Neuronal stem cell (in vitro differentiated cells): ENCODE measurements around the gene CPNE4.

Source experiments
- DNase-seq: peaks from one replicate; pipeline ENCODE4 v3.0.0-alpha.2; 2013; ENCODE audit warnings: low spot score
- H2AFZ ChIP-seq: one replicate; pipeline ENCODE4 v1.6.1; 2013; ENCODE audit warnings: mild to moderate bottlenecking, low read length, inconsistent platforms
- H2AK5ac ChIP-seq: 2 replicates; pipeline ENCODE4 v1.6.1; 2013; ENCODE audit warnings: low read depth, mild to moderate bottlenecking, inconsistent platforms, low read length, moderate library complexity, mixed read lengths
- H2BK120ac ChIP-seq: 2 replicates; pipeline ENCODE4 v1.6.1; 2013; ENCODE audit warnings: low read depth, mild to moderate bottlenecking, inconsistent platforms, low read length, moderate library complexity, mixed read lengths
- H2BK12ac ChIP-seq: one replicate; pipeline ENCODE4 v1.6.1; 2013; ENCODE audit warnings: low read length, inconsistent platforms
- H2BK15ac ChIP-seq: 2 replicates; pipeline ENCODE4 v1.6.1; 2013; ENCODE audit warnings: mild to moderate bottlenecking, low read length, inconsistent platforms, mixed read lengths
- H2BK5ac ChIP-seq: one replicate; pipeline ENCODE4 v1.6.1; 2013; ENCODE audit warnings: inconsistent platforms, mild to moderate bottlenecking, low read length, moderate library complexity
- H3K14ac ChIP-seq: one replicate; pipeline ENCODE4 v1.6.1; 2013; ENCODE audit warnings: low read length, inconsistent platforms
- H3K18ac ChIP-seq: 2 replicates; pipeline ENCODE4 v1.6.1; 2013; ENCODE audit warnings: low read length, inconsistent platforms
- H3K23ac ChIP-seq: 2 replicates; pipeline ENCODE4 v1.6.1; 2013; ENCODE audit warnings: low read depth, mild to moderate bottlenecking, mixed read lengths, low read length, inconsistent platforms; ENCODE audit not compliant: poor library complexity
- H3K27ac ChIP-seq: replicated peaks from 3 replicates; pipeline ENCODE4 v1.5.1; 2013; ENCODE audit warnings: low read length, inconsistent platforms
- H3K27me3 ChIP-seq, 3 experiments: 2 replicates each; pipeline ENCODE4 v1.6.1; 2013; ENCODE audit warnings: low read length in 3 of 3, mild to moderate bottlenecking in 2 of 3, inconsistent platforms in 1 of 3, low read depth in 1 of 3, mixed read lengths in 1 of 3, moderate library complexity in 1 of 3; ENCODE audit not compliant: control insufficient read depth in 3 of 3, insufficient read depth in 3 of 3
- H3K36me3 ChIP-seq, 2 donors: replicated peaks in 1 of 2; 2 replicates each; pipeline ENCODE4 v1.6.1; 2013; ENCODE audit warnings: low read length in 2 of 2; ENCODE audit not compliant: control insufficient read depth in 2 of 2, insufficient read depth in 2 of 2
- H3K4ac ChIP-seq: 2 replicates; pipeline ENCODE4 v1.6.1; 2013; ENCODE audit warnings: inconsistent platforms, mild to moderate bottlenecking, low read length, moderate library complexity
- H3K4me1 ChIP-seq, 2 donors: 1 replicate in 1 of 2; 2 replicates in 1 of 2; pipeline ENCODE4 v1.6.1; 2013; ENCODE audit warnings: low read length in 2 of 2, low read depth in 1 of 2; ENCODE audit not compliant: control insufficient read depth in 2 of 2, insufficient read depth in 1 of 2
- H3K4me2 ChIP-seq: one replicate; pipeline ENCODE4 v1.6.1; 2013; ENCODE audit warnings: mild to moderate bottlenecking, low read length, inconsistent platforms; ENCODE audit not compliant: insufficient read depth, poor library complexity, severe bottlenecking
- H3K4me3 ChIP-seq, 2 donors: 2 replicates each; pipeline ENCODE4 v1.5.1; 2013; ENCODE audit warnings: low read length in 2 of 2, mild to moderate bottlenecking in 2 of 2, inconsistent platforms in 1 of 2, moderate library complexity in 1 of 2
- H3K79me1 ChIP-seq: one replicate; pipeline ENCODE4 v1.6.1; 2013; ENCODE audit warnings: low read depth, mild to moderate bottlenecking, inconsistent platforms, low read length, moderate library complexity
- H3K9ac ChIP-seq: one replicate; pipeline ENCODE4 v1.6.1; 2013; ENCODE audit warnings: mild to moderate bottlenecking, low read depth, low read length, inconsistent platforms; ENCODE audit not compliant: poor library complexity
- H3K9me3 ChIP-seq, 2 donors: replicated peaks in 1 of 2; 2 replicates each; pipeline versions ENCODE3 to v1.6.1; 2013; ENCODE audit warnings: low read length in 2 of 2, mild to moderate bottlenecking in 2 of 2, inconsistent platforms in 1 of 2, low read depth in 1 of 2, mixed read lengths in 1 of 2, moderate library complexity in 1 of 2; ENCODE audit not compliant: control insufficient read depth in 2 of 2, insufficient read depth in 1 of 2
- H4K8ac ChIP-seq: one replicate; pipeline ENCODE4 v1.6.1; 2013; ENCODE audit warnings: low read depth, mild to moderate bottlenecking, inconsistent platforms, low read length, moderate library complexity
- H4K91ac ChIP-seq: one replicate; pipeline ENCODE4 v1.6.1; 2013; ENCODE audit warnings: low read length, low read depth, mild to moderate bottlenecking, inconsistent platforms; ENCODE audit not compliant: poor library complexity
- WGBS, 2 donors: extraction: QIAGEN DNeasy Blood & Tissue Kit; methylation state at CpG; one replicate each; pipeline ENCODE4 v1.1.7; 2013; ENCODE audit warnings: missing lambda C conversion rate in 2 of 2, mixed read lengths in 1 of 2; ENCODE audit not compliant: insufficient read length in 2 of 2, insufficient replicate concordance in 1 of 2; ENCODE audit errors: extremely low coverage in 2 of 2; 5-methylcytosine and 5-hydroxymethylcytosine counted together

CPNE4 gene

DNA sequence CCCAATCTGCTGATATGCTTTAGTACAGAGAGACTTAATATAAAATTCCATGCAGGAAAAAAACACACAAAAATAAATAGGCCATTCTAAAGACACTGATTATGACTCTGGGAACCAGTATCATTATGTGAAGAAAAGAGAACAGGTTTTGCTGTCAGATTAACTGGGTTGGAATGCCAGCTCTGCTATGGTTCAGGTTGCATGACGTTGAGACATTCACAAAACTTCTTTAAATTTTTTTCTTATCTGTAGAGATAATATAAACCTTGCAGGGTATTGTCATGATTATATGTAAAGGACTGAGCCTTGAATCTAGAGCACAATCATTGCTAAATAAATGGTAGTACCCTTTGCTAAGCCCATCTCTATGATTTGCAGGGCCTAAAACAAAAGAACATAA is 86.0 kb downstream of the CPNE4 start:
- no peaks in the 10 kb centered on the region for H3K36me3 ChIP-seq
- H3K23ac ChIP-seq: no peak overlapping the region
- H2AFZ ChIP-seq: no peak overlapping the region
- H4K8ac ChIP-seq: no peak overlapping the region
- no peak overlapping the region for H2BK12ac ChIP-seq
- H2AK5ac ChIP-seq: no peak overlapping the region
- no peaks in the 10 kb centered on the region for H3K79me1 ChIP-seq
- no peak for DNase-seq
- H3K14ac ChIP-seq: no peak overlapping the region
- H3K9ac ChIP-seq: no peak overlapping the region
- no peak overlapping the region for H3K4me2 ChIP-seq
- H4K91ac ChIP-seq: no peak overlapping the region
- H3K27ac ChIP-seq: no peak overlapping the region
- no peak overlapping the region for H2BK120ac ChIP-seq
- no peak overlapping the region for H3K18ac ChIP-seq
- H3K4me3 ChIP-seq: no peak overlapping the region
- H2BK5ac ChIP-seq: no peak overlapping the region
- no peak overlapping the region for H2BK15ac ChIP-seq
- H3K4ac ChIP-seq: no peak overlapping the region
- WGBS, 2 donors: no CpG with 5 or more reads among the region's 1 CpG
- no peaks in the 10 kb centered on the region for H3K27me3 ChIP-seq
- H3K9me3 ChIP-seq: no peaks in the 10 kb centered on the region
- no peaks in the 10 kb centered on the region for H3K4me1 ChIP-seq

DNA sequence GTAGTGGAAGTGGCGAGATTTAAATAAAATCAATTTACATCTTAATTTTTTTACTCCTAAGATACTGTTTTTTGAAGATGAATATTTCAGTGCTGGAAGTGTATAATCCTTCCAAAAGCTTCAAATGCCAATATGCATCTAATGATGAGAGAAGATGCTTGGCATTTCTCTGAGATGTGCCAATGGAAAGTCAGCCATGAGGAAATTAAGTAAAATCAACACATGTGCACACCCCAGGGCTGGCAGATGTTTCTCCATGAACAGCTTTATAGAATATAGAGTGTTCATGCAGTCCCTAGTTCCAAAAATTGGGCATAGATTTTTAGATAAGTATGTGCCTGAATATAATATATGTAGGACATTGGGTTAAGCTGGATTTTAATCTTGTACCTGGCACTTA is 90.1 kb downstream of the CPNE4 start:
- Histone ChIP-seq H3K4me2 (no peak overlapping the region), H3K9me3 (no peaks in the 10 kb centered on the region), H3K4ac (no peak overlapping the region), H3K18ac (no peak overlapping the region), H3K4me3 (no peak overlapping the region), H3K79me1 (no peaks in the 10 kb centered on the region), H3K4me1 (no peaks in the 10 kb centered on the region), H2BK5ac (no peak overlapping the region), H3K36me3 (no peaks in the 10 kb centered on the region), H2BK12ac (no peak overlapping the region), H3K23ac (no peak overlapping the region), H4K8ac (no peak overlapping the region), H2BK15ac (no peak overlapping the region), H3K14ac (no peak overlapping the region), H3K27me3 (no peaks in the 10 kb centered on the region), H2BK120ac (no peak overlapping the region), H2AFZ (no peak overlapping the region), H3K9ac (no peak overlapping the region), H3K27ac (no peak overlapping the region), H2AK5ac (no peak overlapping the region), H4K91ac (no peak overlapping the region)
- no peak for DNase-seq
- WGBS, 2 donors: no CpG with 5 or more reads among the region's 1 CpG

DNA sequence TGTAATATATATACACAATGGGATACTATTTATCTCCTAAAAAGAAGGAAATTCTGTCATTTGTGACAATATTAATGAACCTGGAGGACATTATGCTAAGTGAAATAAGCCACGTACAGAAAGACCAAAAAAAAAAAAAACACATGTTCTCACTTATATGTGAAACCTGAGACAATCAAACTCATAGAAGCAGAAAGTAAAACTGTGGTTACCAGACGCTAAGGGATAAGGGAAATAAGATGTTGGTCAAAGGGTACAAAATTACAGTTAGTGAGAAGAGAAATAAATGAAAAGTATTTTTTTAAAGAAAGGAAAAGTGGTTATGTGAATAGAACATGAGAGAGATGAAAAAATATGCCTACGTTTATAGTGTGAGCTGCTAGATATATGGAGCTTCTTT is 101.1 kb downstream of the CPNE4 start:
- Histone ChIP-seq H3K36me3 (no peaks in the 10 kb centered on the region), H3K27me3 (no peaks in the 10 kb centered on the region), H2AFZ (no peak overlapping the region), H3K9me3 (peaks cover 0 to 2% of the 10 kb centered on the region in 2 donors), H2BK12ac (no peak overlapping the region), H4K91ac (no peak overlapping the region), H3K27ac (no peak overlapping the region), H3K4ac (no peak overlapping the region), H3K4me2 (no peak overlapping the region), H3K23ac (no peak overlapping the region), H3K14ac (no peak overlapping the region), H3K9ac (no peak overlapping the region), H3K79me1 (no peaks in the 10 kb centered on the region), H3K4me3 (no peak overlapping the region), H4K8ac (no peak overlapping the region), H2BK5ac (no peak overlapping the region), H2AK5ac (no peak overlapping the region), H2BK15ac (no peak overlapping the region), H3K18ac (no peak overlapping the region), H3K4me1 (peaks cover under 1 to 2% of the 10 kb centered on the region in 2 donors), H2BK120ac (no peak overlapping the region)
- no peak for DNase-seq
- 100% methylated on average over 1 of the region's 3 CpGs; no CpG with 5 or more reads in 1 of the 2 donors for WGBS, 2 donors

DNA sequence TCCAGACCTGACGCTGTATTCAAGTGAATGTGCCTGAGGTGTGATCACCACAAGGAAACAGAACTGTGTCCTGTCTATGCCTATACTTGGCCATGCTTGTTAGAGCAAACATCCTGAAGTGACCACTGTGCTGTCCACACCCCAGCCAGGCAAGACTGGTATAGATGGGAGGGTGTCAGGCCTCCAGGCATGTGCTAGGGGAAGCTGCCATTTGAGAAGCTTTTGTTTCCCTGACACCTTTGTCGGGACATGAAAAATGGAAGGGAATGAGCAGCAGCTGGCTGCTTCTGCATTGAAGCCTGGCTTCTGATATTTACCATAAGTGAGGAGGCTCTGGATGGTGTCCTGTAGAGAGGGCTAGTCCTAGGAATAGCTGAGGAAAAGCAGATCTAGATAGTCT is 106.2 kb downstream of the CPNE4 start:
- H2BK120ac ChIP-seq: no peak overlapping the region
- H3K4me3 ChIP-seq: no peak overlapping the region
- no peak overlapping the region for H2BK5ac ChIP-seq
- H3K4ac ChIP-seq: no peak overlapping the region
- no peaks in the 10 kb centered on the region for H3K79me1 ChIP-seq
- no peak overlapping the region for H2BK15ac ChIP-seq
- no peak overlapping the region for H2AK5ac ChIP-seq
- H3K9me3 ChIP-seq: no peaks in the 10 kb centered on the region
- DNase-seq: no peak
- H2AFZ ChIP-seq: peak overlapping the region; percentile 3
- no peak overlapping the region for H3K9ac ChIP-seq
- H3K14ac ChIP-seq: no peak overlapping the region
- no peaks in the 10 kb centered on the region for H3K36me3 ChIP-seq
- no peak overlapping the region for H2BK12ac ChIP-seq
- no CpG with 5 or more reads among the region's 2 CpGs for WGBS, 2 donors
- peaks cover 5% of the 10 kb centered on the region in 2 donors for H3K4me1 ChIP-seq
- H3K27me3 ChIP-seq: peaks cover 0 to 2% (median 0%) of the 10 kb centered on the region in 3 experiments
- no peak overlapping the region for H4K91ac ChIP-seq
- H4K8ac ChIP-seq: no peak overlapping the region
- H3K18ac ChIP-seq: no peak overlapping the region
- no peak overlapping the region for H3K4me2 ChIP-seq
- H3K27ac ChIP-seq: no peak overlapping the region
- H3K23ac ChIP-seq: no peak overlapping the region
